Prostate gland (tissue), 2 donors: ENCODE data around the gene TANGO6.

Experiments
- CTCF ChIP-seq, 4 experiments: fragments of 200-600 bp in 2 of 4; fragments of 450-650 bp in 2 of 4; sonication (generic) in 2 of 4; IDR thresholded peaks; 1 replicate in 3 of 4; 2 replicates in 1 of 4; pipeline ENCODE4 v1.5.1; 2016 to 2019; ENCODE audit warnings: antibody characterized with exemption in 4 of 4, mild to moderate bottlenecking in 2 of 4, moderate library complexity in 2 of 4
- POLR2A ChIP-seq: fragments of 450-650 bp; IDR thresholded peaks from one replicate; pipeline ENCODE4 v1.6.1; 2016; ENCODE audit warnings: antibody characterized with exemption, mild to moderate bottlenecking
- POLR2AphosphoS5 ChIP-seq: sonication (generic); formaldehyde crosslinking; IDR thresholded peaks from one replicate; pipeline ENCODE4 v1.6.1; 2017; ENCODE audit warnings: antibody characterized with exemption

- TF ChIP-seq CTCF (IDR thresholded peaks at IDR 0.05) (no peak), POLR2AphosphoS5 (no peak), POLR2A (no peak)
Measured at GRCh38 chr16:68948230-68948910, 105.0 kb downstream of the TANGO6 start.
